HAP-1 (cell line): ENCODE data around the gene CCDC66.
"Not testable (repeated sequence)": the region's sequence is repeated elsewhere in the genome, so short reads cannot be mapped to it uniquely, and the experiment has no call there.

ENCODE experiments used
- DNase-seq, 2 experiments: peaks; one replicate each; pipeline ENCODE4 v3.0.0-alpha.2; 2016 to 2020; ENCODE audit warnings: low spot score in 2 of 2
- H3K27me3 ChIP-seq: fragments of 250-450 bp; sonication (Bioruptor Pico); 2 replicates; pipeline ENCODE4 v1.5.1; 2020; ENCODE audit warnings: low read depth, mild to moderate bottlenecking, moderate library complexity
- H3K36me3 ChIP-seq: fragments of 250-450 bp; sonication (Bioruptor Pico); replicated peaks from 2 replicates; pipeline ENCODE4 v1.5.1; 2020; ENCODE audit warnings: mild to moderate bottlenecking
- H3K4me1 ChIP-seq: fragments of 250-450 bp; sonication (Bioruptor Pico); 2 replicates; pipeline ENCODE4 v1.5.1; 2020; ENCODE audit warnings: mild to moderate bottlenecking
- H3K4me3 ChIP-seq: fragments of 250-450 bp; sonication (Bioruptor Pico); 2 replicates; pipeline ENCODE4 v1.5.1; 2020; ENCODE audit warnings: mild to moderate bottlenecking, moderate library complexity
- H3K9me3 ChIP-seq: fragments of 250-450 bp; sonication (Bioruptor Pico); 2 replicates; pipeline ENCODE4 v1.5.1; 2020; ENCODE audit warnings: mild to moderate bottlenecking, moderate library complexity
- in situ Hi-C: fragments of 300-500 bp; cut with MboI; formaldehyde crosslinking; loops from 3 replicates; pipeline ENCODE4 v1.14.3; 2020; ENCODE audit warnings: low sequenced_read_pairs, inconsistent platforms, mixed read lengths

The CCDC66 gene

DNA sequence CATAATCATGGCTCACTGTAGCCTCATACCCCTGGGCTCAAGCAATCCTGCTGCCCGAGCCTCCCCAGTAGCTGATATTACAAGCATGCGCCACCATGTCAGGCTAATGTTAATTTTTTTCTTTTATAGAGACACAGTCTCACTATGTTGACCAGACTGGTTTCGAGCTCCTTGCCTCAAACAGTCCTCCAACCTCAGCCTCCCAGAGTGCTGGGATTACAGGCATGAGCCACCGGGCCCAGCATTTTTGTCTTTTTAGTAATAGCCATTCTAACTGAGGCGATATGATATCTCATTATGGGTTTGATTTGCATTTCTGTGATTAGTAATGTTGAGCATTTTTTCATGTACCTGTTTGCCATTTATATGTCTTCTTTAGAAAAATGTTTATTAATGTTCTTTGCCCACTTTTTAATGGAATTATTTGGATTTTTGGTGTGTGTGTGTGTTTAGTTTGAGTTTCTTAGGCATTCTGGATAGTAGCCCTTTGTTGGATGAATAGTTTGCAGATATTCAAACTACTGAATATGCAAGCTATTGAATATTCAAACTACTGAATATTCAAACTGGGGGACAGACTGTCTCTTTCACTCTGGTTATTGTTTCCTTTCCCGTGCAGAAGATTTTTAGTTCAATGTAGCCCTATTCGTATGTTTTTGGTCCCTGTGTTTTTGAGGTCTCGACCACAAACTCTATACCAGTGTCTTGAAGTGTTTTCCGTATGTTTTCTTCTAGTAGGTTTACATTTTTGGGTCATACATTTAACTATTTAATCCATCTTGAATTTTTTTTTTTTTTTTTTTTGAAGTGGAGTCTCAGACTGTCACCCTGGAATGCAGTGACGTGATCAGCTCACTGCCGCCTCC lies 39.2 kb downstream of the CCDC66 start:
- no peak for DNase-seq
- Histone ChIP-seq H3K36me3 (peaks cover 8% of the 10 kb centered on the region), H3K4me3 (no peak overlapping the region), H3K9me3 (no peaks in the 10 kb centered on the region; the same call in none of the 2 replicates), H3K27me3 (no peaks in the 10 kb centered on the region), H3K4me1 (no peaks in the 10 kb centered on the region; the same call in 1 of the 2 replicates)
- in situ Hi-C loops: no loop called here

DNA sequence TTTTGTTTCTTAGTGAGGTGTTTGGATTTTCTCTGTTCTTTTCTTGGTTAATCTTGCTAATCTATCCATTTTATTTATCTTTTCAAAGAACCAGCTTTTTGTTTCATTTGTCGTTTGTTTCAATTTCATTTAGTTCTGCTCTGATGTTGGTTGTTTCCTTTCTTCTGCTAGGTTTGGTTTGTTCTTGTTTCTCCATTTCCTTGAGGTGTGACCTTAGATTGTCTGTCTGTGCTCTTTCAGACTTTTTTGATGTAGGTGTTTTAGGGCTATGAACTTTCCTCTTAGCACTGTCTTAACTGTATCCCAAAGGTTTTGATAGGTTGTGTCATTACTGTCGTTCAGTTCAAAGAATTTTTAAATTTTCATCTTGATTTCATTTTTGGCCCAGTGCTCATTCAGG lies 51.5 kb downstream of the CCDC66 start:
- H3K36me3 ChIP-seq, H3K4me3 ChIP-seq, DNase-seq, H3K27me3 ChIP-seq, in situ Hi-C loops, H3K4me1 ChIP-seq, H3K9me3 ChIP-seq: not testable (repeated sequence)

DNA sequence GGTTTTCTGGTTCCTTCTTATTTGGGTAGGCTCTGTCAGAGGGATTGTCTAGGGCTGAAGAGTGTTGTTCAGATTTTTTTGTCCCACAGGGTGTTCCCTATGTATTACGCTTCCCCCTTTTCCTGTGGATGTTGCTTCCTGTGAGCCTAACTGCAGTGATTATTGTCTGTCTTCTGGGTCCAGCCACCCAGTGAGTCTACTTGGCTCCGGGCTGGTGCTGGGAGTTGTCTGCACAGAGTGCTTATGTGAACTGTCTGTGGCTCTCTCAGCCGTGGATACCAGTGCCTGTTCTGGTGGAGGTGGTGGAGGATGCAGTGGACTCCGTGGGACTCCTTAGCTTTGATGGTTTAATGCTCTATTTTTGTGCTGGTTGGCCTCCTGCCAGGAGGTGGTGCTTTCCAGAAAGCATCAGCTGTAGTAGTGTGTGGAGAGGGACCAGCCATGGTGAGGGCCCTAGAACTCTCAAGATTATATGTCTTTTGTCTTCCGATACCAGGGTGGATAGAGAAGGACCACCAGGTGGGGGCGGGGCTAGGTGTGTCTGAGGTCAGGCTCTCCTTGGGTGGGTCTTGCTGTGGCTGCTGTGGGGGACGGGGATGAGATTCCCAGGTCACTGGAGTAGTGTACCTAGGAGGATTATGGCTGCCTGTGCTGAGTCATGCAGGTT lies 53.8 kb downstream of the CCDC66 start:
- no peaks in the 10 kb centered on the region for H3K27me3 ChIP-seq
- 0 out of 2 replicates have a peak, but pooled peaks cover 2% of the 10 kb centered on the region for H3K9me3 ChIP-seq
- no peak for DNase-seq
- no peaks in the 10 kb centered on the region; the same call in 1 of the 2 replicates for H3K36me3 ChIP-seq
- no peaks in the 10 kb centered on the region for H3K4me1 ChIP-seq
- in situ Hi-C loops: no loop called here
- H3K4me3 ChIP-seq: no peak overlapping the region

DNA sequence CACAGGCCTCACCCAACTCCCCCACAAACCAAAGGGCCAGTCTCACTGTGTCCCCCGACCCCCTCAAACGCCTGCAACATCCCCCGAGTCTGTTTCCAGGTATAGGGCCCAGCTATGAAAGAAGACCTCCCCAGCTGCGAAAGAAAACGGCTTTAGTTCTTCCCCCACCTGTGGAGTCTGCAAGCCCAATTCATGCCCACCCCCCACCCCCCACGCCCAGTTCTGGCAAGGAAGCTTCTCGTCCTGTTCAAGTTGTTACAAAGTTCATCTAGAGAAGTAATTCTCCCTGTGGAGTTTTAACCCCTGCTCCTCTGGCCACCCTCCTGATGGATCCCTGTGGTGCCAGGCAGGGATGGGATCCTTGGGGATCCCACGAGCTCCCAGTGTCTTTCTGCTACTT lies 54.4 kb downstream of the CCDC66 start:
- in situ Hi-C loops: no loop called here
- Histone ChIP-seq H3K36me3 (peaks cover 2% of the 10 kb centered on the region), H3K27me3 (no peaks in the 10 kb centered on the region), H3K9me3 (0 out of 2 replicates have a peak, but pooled peaks cover 2% of the 10 kb centered on the region), H3K4me1 (no peaks in the 10 kb centered on the region), H3K4me3 (no peak overlapping the region)
- DNase-seq: no peak

DNA sequence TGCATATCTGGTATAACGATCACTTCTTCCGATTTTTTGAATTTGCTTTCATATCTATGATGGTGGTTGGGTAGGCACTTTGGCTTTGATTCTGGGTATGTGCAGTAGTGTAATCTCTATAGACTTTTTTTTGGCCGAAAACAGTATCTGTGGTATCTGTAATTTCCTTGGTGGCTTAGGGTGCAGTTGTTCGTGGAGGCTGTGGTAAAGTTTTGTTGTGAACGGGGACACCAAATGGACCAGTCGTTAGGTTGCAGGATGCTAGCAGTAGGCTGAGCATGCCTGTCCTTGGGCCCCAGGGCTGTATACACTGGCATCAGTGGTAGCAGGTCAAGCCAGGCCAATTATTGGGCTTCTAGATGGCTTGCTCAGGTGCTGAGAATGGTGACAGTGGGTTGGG lies 55.2 kb downstream of the CCDC66 start:
- Histone ChIP-seq H3K9me3 (no peaks in the 10 kb centered on the region), H3K36me3 (peaks cover 7% of the 10 kb centered on the region), H3K4me3 (no peak overlapping the region), H3K27me3 (no peaks in the 10 kb centered on the region), H3K4me1 (no peaks in the 10 kb centered on the region)
- in situ Hi-C loops: no loop called here
- DNase-seq: no peak

DNA sequence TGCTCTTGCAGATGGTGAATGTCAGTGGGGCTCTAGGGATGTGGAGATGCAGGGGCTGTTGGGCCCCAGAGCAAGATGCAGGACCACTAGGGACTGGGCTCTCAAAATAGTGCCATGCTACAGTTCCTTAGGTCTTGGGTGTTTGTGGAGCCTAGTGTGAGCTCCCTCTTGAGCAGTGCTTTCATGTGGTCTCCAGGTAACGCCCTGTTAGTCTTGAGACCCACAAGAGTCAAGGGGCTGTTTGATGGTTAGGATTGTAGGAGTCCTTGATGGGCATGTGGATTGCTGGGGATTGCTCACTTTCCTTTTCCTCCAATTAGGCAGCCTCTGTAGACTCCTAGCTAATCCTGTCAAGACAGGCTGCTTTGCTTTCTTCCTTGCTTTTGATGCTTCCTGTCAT lies 56.0 kb downstream of the CCDC66 start:
- no peak for DNase-seq
- Histone ChIP-seq H3K4me1 (no peaks in the 10 kb centered on the region), H3K27me3 (no peaks in the 10 kb centered on the region), H3K9me3 (no peaks in the 10 kb centered on the region), H3K4me3 (no peak overlapping the region), H3K36me3 (peaks cover 14% of the 10 kb centered on the region)
- in situ Hi-C loops: no loop called here

DNA sequence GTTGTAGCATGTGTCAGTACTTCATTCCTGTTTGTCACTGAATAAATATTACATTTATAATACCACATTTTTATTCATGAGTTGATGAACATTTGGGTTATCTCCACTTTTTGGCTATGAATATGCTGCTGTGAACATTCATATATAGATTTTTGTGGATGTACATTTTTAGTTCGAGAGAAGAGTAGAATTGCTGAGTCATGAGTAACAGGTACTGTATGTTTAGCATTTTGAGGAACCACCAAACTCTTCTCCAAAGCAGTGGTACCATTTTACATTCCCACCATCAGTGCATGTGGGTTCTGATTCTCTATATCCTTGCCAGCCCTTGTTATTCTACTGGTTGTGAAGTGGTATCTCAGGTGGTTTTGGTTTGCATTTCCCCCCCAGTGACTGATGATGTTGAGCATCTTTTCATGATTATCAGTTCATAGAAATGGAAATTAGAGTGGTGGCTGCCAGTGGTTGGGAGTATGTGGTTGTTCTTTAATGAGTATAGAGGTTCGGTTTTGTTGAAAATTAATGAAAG lies 59.6 kb downstream of the CCDC66 start:
- Histone ChIP-seq H3K9me3 (no peaks in the 10 kb centered on the region), H3K36me3 (peaks cover 37% of the 10 kb centered on the region), H3K4me1 (no peaks in the 10 kb centered on the region), H3K4me3 (no peak overlapping the region), H3K27me3 (no peaks in the 10 kb centered on the region)
- DNase-seq: no peak
- in situ Hi-C loops: no loop called here

DNA sequence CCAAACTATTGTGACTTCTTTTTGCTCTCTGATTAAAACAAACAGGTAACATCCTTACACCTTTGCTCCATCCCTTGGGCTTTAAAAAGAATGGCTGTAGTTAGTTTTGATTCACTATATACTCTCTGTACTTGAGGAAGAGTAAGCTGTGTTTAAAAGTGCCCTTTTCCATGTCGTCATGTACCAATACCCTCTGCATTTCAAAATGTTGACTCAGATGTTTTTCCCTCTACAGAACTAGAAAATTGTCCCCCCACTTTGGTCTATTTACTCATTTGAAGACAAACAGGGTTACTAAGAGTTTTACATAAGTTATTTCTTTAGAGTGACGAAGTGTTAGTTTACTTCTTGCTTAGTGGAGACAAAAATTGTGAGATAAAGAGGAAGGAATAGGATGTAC lies 63.4 kb downstream of the CCDC66 start:
- Histone ChIP-seq H3K9me3 (no peaks in the 10 kb centered on the region), H3K4me1 (no peaks in the 10 kb centered on the region), H3K4me3 (no peak overlapping the region), H3K36me3 (peaks cover 68% of the 10 kb centered on the region), H3K27me3 (no peaks in the 10 kb centered on the region)
- DNase-seq: no peak
- in situ Hi-C loops: no loop called here

DNA sequence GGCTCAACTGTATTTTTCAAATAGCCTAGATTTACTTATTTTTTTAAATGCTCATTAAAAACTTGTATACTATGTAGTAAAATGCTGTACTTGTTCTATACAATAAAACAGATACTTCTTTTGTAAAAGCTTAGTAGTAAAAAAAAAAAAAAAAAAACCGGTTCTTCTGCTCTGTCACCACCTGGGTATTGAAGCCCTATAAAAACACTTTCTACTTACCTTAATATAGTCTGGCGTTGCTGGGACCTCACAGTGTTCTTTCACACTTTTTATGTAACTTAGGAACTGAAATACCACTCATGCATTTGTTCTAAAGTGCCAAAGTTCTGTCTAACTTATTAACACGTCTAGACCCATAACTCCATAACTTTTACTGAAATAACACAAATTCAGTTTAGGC lies 64.7 kb downstream of the CCDC66 start:
- Histone ChIP-seq H3K27me3 (no peaks in the 10 kb centered on the region), H3K4me1 (no peaks in the 10 kb centered on the region), H3K36me3 (peaks cover 69% of the 10 kb centered on the region), H3K9me3 (no peaks in the 10 kb centered on the region), H3K4me3 (no peak overlapping the region)
- no peak for DNase-seq
- in situ Hi-C loops: no loop called here

DNA sequence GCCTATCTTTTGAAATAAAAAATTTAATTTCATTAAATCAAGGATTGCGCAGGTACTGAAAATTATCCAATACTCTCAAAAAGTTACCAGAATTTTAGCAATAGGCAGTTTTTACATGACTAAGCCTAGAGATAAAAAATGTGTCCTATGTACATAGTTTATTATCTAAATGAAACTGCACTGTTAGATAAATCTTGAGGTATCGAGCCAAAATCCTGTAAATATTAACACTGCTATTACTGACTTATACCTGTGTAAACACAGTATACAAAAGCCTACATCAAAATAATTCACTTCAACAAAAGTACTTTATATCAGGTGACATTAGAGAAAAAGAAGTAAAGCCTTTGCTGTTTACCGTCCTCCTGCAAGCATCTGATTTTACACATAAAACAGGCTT lies 65.4 kb downstream of the CCDC66 start:
- Histone ChIP-seq H3K4me1 (no peaks in the 10 kb centered on the region), H3K36me3 (peaks cover 72% of the 10 kb centered on the region), H3K4me3 (no peak overlapping the region), H3K9me3 (no peaks in the 10 kb centered on the region), H3K27me3 (no peaks in the 10 kb centered on the region)
- in situ Hi-C loops: no loop called here
- no peak for DNase-seq

DNA sequence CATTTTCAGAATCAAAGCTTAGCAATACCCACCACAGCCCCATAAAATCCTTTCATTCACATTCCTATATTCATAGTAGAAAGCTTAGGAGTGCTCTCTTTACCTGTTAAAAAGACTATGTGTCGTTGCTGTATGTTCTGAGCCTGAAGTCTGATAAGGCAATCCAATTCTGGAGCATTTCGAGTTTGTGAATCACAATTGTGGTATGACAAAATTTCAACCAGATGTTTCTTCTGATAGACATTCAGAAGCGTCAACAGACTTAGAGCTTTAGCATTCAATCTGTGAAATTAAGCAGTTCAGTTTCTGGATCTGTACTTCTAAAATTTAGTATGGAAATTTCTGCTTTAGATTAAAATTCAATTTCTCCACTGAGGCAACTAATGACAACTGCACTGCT lies 67.8 kb downstream of the CCDC66 start:
- no peaks in the 10 kb centered on the region for H3K9me3 ChIP-seq
- H3K36me3 ChIP-seq: peaks cover 63% of the 10 kb centered on the region
- in situ Hi-C loops: no loop called here
- no peaks in the 10 kb centered on the region for H3K4me1 ChIP-seq
- H3K4me3 ChIP-seq: no peak overlapping the region
- H3K27me3 ChIP-seq: no peaks in the 10 kb centered on the region
- no peak for DNase-seq

DNA sequence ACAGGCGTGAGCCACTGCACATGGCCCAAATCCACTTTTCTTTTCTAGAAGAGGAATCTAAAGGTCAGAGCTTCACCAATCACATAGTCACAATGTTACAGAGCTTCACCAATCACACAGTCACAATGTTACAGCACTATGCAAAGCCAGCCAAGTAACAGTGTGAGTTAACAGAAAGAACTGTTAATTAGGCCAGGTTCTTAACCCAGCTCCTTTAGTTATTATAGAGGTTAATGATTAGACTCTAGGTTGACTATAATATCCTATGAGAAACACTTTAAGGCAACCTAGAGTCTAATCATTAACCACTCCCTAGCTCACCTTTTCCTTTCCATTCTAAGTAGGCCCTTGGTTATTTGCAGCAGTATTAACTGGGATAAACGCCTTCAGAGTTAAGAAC lies 72.1 kb downstream of the CCDC66 start:
- in situ Hi-C loops: no loop called here
- Histone ChIP-seq H3K9me3 (no peaks in the 10 kb centered on the region), H3K27me3 (no peaks in the 10 kb centered on the region), H3K36me3 (peaks cover 51% of the 10 kb centered on the region), H3K4me1 (no peaks in the 10 kb centered on the region), H3K4me3 (no peak overlapping the region)
- DNase-seq: no peak

DNA sequence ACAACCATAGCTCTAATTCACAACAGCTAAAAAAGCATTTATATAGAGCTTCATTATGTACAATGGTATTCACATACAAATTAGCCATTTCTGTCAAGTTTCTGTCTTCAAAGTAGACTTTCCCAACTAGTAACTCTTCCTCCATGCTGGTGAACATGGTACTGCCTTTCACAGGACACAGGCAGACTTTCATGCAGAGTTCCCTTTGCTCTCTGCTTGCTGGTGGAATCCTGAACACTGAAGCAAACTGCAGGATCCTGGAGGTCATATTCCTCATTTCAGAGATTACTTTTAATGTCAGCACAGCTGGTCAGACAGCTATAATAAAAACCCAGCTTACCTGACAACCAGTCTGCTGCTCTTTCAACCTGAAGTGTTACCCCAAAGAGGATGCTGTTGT lies 72.5 kb downstream of the CCDC66 start:
- no peaks in the 10 kb centered on the region for H3K27me3 ChIP-seq
- in situ Hi-C loops: no loop called here
- no peak overlapping the region for H3K4me3 ChIP-seq
- no peaks in the 10 kb centered on the region for H3K4me1 ChIP-seq
- H3K9me3 ChIP-seq: no peaks in the 10 kb centered on the region
- peaks cover 47% of the 10 kb centered on the region for H3K36me3 ChIP-seq
- DNase-seq: no peak

DNA sequence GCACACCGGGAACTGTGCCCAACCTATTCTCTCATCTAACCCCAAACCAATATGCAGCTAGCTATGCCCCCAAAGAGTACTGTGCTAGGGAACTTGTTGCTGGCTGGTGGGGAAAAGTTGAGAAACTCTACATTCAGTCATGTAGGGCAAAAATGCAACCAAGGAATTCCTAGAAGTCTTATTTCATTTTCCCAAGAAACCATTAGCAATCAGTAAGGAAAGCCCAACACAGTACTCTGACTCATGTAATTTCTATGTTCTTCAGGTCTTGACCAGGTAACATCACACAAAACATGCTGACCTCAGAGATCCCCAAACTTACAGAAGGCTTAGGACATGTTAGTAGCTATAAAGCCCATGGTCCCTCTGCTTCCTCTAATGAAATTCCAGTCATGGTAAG lies 74.0 kb downstream of the CCDC66 start:
- in situ Hi-C loops: no loop called here
- no peaks in the 10 kb centered on the region for H3K9me3 ChIP-seq

More for the DNA sequence above, 74.0 kb downstream of the CCDC66 start:
- DNase-seq: no peak
- Histone ChIP-seq H3K27me3 (no peaks in the 10 kb centered on the region), H3K4me1 (no peaks in the 10 kb centered on the region), H3K36me3 (peaks cover 47% of the 10 kb centered on the region), H3K4me3 (no peak overlapping the region)
